B cell (primary cell): ENCODE measurements around the gene NR4A1.

Experiments
- EZH2 ChIP-seq: IDR thresholded peaks from 2 replicates; pipeline ENCODE4 v1.6.1; 2012; ENCODE audit warnings: borderline replicate concordance, low read depth, mild to moderate bottlenecking, moderate library complexity, low read length; ENCODE audit not compliant: insufficient read depth, poor library complexity, severe bottlenecking
- TF ChIP-seq, protein P1 (sequence below): fragments of 200-600 bp; IDR thresholded peaks from one replicate; pipeline ENCODE4 v1.8.0; 2022; ENCODE audit warnings: antibody characterized with exemption, mild to moderate bottlenecking

DNA sequence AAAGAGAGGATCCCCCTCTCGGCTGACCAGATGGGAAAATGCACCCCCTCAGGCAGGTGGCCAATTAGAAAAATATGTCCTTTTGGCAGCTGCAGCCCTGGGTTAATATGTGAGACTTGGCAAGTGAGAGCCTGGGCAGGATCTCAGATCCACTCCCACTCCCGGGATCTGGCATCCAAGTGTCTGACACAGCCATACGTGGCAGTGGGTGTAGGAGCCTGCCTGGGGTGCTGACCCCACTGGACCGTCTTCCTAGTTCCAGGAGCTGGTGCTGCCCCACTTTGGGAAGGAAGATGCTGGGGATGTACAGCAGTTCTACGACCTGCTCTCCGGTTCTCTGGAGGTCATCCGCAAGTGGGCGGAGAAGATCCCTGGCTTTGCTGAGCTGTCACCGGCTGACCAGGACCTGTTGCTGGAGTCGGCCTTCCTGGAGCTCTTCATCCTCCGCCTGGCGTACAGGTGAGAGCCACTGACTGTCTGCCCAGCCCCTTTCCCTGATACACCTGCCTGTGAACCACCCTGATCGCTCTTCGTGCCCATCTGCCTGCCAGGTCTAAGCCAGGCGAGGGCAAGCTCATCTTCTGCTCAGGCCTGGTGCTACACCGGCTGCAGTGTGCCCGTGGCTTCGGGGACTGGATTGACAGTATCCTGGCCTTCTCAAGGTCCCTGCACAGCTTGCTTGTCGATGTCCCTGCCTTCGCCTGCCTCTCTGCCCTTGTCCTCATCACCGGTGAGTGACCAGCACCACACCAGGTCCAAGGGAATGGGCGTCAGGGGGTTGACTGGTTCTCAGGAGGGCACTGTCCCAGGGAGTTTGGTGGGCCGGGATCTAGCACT is 5.8 kb downstream of the NR4A1 start:
- TF ChIP-seq, protein P1, sequence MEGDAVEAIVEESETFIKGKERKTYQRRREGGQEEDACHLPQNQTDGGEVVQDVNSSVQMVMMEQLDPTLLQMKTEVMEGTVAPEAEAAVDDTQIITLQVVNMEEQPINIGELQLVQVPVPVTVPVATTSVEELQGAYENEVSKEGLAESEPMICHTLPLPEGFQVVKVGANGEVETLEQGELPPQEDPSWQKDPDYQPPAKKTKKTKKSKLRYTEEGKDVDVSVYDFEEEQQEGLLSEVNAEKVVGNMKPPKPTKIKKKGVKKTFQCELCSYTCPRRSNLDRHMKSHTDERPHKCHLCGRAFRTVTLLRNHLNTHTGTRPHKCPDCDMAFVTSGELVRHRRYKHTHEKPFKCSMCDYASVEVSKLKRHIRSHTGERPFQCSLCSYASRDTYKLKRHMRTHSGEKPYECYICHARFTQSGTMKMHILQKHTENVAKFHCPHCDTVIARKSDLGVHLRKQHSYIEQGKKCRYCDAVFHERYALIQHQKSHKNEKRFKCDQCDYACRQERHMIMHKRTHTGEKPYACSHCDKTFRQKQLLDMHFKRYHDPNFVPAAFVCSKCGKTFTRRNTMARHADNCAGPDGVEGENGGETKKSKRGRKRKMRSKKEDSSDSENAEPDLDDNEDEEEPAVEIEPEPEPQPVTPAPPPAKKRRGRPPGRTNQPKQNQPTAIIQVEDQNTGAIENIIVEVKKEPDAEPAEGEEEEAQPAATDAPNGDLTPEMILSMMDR: no peak
- no peak for TF ChIP-seq EZH2
